HepG2 (cell line): ENCODE data around the gene RNASE13. TPM values are rescaled to one million over a fixed set of nuclear protein-coding genes. Genes with fewer than 3 reads are reported as not detected.

Experiments
- HHEX ChIP-seq: IDR thresholded peaks from 2 replicates; pipeline ENCODE4 v1.6.1; 2016; ENCODE audit warnings: control low read depth
- IRF1 ChIP-seq: sonication (generic); formaldehyde crosslinking; IDR thresholded peaks from 2 replicates; pipeline ENCODE4 v1.4.0; 2020; ENCODE audit warnings: low read depth, mild to moderate bottlenecking, missing genetic modification reagents
- SNAPC4 ChIP-seq: sonication (generic); formaldehyde crosslinking; IDR thresholded peaks from 2 replicates; pipeline ENCODE4 v1.4.0; 2020; ENCODE audit warnings: mild to moderate bottlenecking, missing genetic modification reagents
- TERF1 ChIP-seq: sonication (generic); formaldehyde crosslinking; IDR thresholded peaks from 2 replicates; pipeline ENCODE4 v1.8.0; 2022; ENCODE audit warnings: mild to moderate bottlenecking, missing genetic modification reagents, moderate library complexity
- TFDP1 ChIP-seq: IDR thresholded peaks from 2 replicates; pipeline ENCODE4 v1.6.1; 2016; ENCODE audit warnings: missing compliant biosample characterization, missing genetic modification reagents, borderline replicate concordance
- ZNF326 ChIP-seq: sonication (generic); formaldehyde crosslinking; IDR thresholded peaks from 2 replicates; pipeline ENCODE4 v1.4.0; 2020; ENCODE audit warnings: missing genetic modification reagents, borderline replicate concordance
- ZNF432 ChIP-seq: sonication (generic); formaldehyde crosslinking; IDR thresholded peaks from 2 replicates; pipeline ENCODE4 v1.5.0; 2020; ENCODE audit warnings: missing genetic modification reagents, mild to moderate bottlenecking, borderline replicate concordance
- ZNF468 ChIP-seq: sonication (generic); formaldehyde crosslinking; IDR thresholded peaks from 2 replicates; pipeline ENCODE4 v1.8.0; 2022; ENCODE audit warnings: mild to moderate bottlenecking, moderate library complexity, missing genetic modification reagents
- ZNF530 ChIP-seq: sonication (generic); formaldehyde crosslinking; IDR thresholded peaks from 2 replicates; pipeline ENCODE4 v1.5.0; 2020; ENCODE audit warnings: low read depth, mild to moderate bottlenecking, missing genetic modification reagents
- ZNF572 ChIP-seq: sonication (generic); formaldehyde crosslinking; IDR thresholded peaks from 2 replicates; pipeline ENCODE4 v1.5.1; 2020; ENCODE audit warnings: mild to moderate bottlenecking, missing genetic modification reagents
- ZNF609 ChIP-seq: sonication (generic); formaldehyde crosslinking; IDR thresholded peaks from 2 replicates; pipeline ENCODE4 v1.4.0; 2020; ENCODE audit warnings: mild to moderate bottlenecking, missing genetic modification reagents, borderline replicate concordance
- ZNF766 ChIP-seq: sonication (generic); formaldehyde crosslinking; IDR thresholded peaks from 2 replicates; pipeline ENCODE4 v1.5.0; 2020; ENCODE audit warnings: missing genetic modification reagents, borderline replicate concordance
- ZSCAN5A ChIP-seq: sonication (generic); formaldehyde crosslinking; IDR thresholded peaks from 2 replicates; pipeline ENCODE4 v1.8.0; 2022; ENCODE audit warnings: mild to moderate bottlenecking, missing genetic modification reagents, borderline replicate concordance
- polyA plus RNA-seq, 8 experiments: library from polyadenylated mRNA; depleted of rRNA in 3 of 8; stranded (reverse) in 7 of 8; unstranded in 1 of 8; fragments of >200 nt; fragmentation: Illumina TruSeq in 4 of 8; extraction: Trizol in 4 of 8; gene quantifications; 2 replicates each; pipeline versions ENCODE4 v1.2.1 to v1.2.3, GENCODE V29; 2011 to 2016; ENCODE audit warnings: low read depth in 4 of 8, missing spikeins in 1 of 8, mixed read lengths in 1 of 8; ENCODE audit not compliant: insufficient read depth in 1 of 8
- total RNA-seq, 5 experiments: library from RNA; depleted of rRNA; stranded (reverse); fragments of >200 nt; fragmentation: Illumina TruSeq; extraction: Trizol; gene quantifications; 2 replicates each; pipeline ENCODE4 v1.2.3, GENCODE V29; 2016; ENCODE audit warnings: low read depth in 1 of 5

RNASE13 gene
- total and polyA plus RNA-seq, 2 of the 13 experiments (the other 11 are each of a cell fraction or from before 2014, with no cell fraction given) = 1.0 TPM; not detected in 1

GRCh38 chr14:21070610-21071224, 36.1 kb upstream of the RNASE13 start (continued):
- TF ChIP-seq TFDP1 (no peak; the same call in 1 of the 2 replicates), SNAPC4 (CRISPR knock-in tag) (no peak), IRF1 (CRISPR knock-in tag) (no peak), ZSCAN5A (no peak), ZNF609 (CRISPR knock-in tag) (peak; percentile 34; the same call in 1 of the 2 replicates), ZNF468 (CRISPR knock-in tag) (no peak), TERF1 (no peak), ZNF766 (CRISPR knock-in tag) (0 out of 2 replicates have a peak, but pooled peaks have one; percentile 41), ZNF572 (CRISPR knock-in tag) (peak; percentile 97), ZNF326 (CRISPR knock-in tag) (no peak), HHEX (CRISPR knock-in tag) (no peak), ZNF432 (CRISPR knock-in tag) (no peak), ZNF530 (CRISPR knock-in tag) (no peak)
